Mucosa of rectum (tissue), 2 donors: Measurements from ENCODE around the gene ARCN1.

Source experiments
- H3K27ac ChIP-seq, 2 donors: one replicate each; pipeline ENCODE4 v1.7.0; 2013; ENCODE audit warnings: inconsistent platforms in 2 of 2, low read depth in 2 of 2, low read length in 2 of 2
- H3K27me3 ChIP-seq, 2 donors: one replicate each; pipeline ENCODE4 v1.7.0; 2013; ENCODE audit warnings: low read length in 2 of 2; ENCODE audit not compliant: control insufficient read depth in 2 of 2, insufficient read depth in 2 of 2
- H3K36me3 ChIP-seq, 2 donors: one replicate each; pipeline ENCODE4 v1.7.0; 2013; ENCODE audit warnings: low read length in 2 of 2; ENCODE audit not compliant: control insufficient read depth in 2 of 2, insufficient read depth in 2 of 2
- H3K4me1 ChIP-seq, 2 donors: one replicate each; pipeline ENCODE4 v1.7.0; 2013; ENCODE audit warnings: low read length in 2 of 2, mild to moderate bottlenecking in 1 of 2; ENCODE audit not compliant: control insufficient read depth in 2 of 2, insufficient read depth in 2 of 2
- H3K4me3 ChIP-seq, 2 donors: one replicate each; pipeline ENCODE4 v1.7.0; 2013; ENCODE audit warnings: low read length in 2 of 2
- H3K9ac ChIP-seq, 2 donors: one replicate each; pipeline ENCODE4 v1.7.0; 2013; ENCODE audit warnings: low read length in 2 of 2, low read depth in 1 of 2, mild to moderate bottlenecking in 1 of 2
- H3K9me3 ChIP-seq, 2 donors: one replicate each; pipeline ENCODE4 v1.7.0; 2013; ENCODE audit warnings: low read length in 2 of 2; ENCODE audit not compliant: control insufficient read depth in 2 of 2
- donor health status: healthy.
- donor health status: Normal muscosa, but diverticular disease.

ARCN1 gene

GRCh38 chr11:118572061-118572980 lies at the start of gene ARCN1:
Gene ARCN1, plus strand, starts transcription at chr11:118572409. Its CDS starts 139 bp downstream, at chr11:118572548.
- H3K9me3 ChIP-seq, result no peaks in the 10 kb centered on the region
- peaks cover 8 to 10% of the 10 kb centered on the region in 2 donors for H3K4me1 ChIP-seq
- H3K4me3 ChIP-seq, result peak within 1 kb of the TSS; percentile 89 to 98
- H3K36me3 ChIP-seq, result no peaks in the 10 kb centered on the region
- H3K9ac ChIP-seq, result peak within 1 kb of the TSS; percentile 99
- no peaks in the 10 kb centered on the region for H3K27me3 ChIP-seq
- H3K27ac ChIP-seq, result peak within 1 kb of the TSS; percentile 96 to 97

DNA sequence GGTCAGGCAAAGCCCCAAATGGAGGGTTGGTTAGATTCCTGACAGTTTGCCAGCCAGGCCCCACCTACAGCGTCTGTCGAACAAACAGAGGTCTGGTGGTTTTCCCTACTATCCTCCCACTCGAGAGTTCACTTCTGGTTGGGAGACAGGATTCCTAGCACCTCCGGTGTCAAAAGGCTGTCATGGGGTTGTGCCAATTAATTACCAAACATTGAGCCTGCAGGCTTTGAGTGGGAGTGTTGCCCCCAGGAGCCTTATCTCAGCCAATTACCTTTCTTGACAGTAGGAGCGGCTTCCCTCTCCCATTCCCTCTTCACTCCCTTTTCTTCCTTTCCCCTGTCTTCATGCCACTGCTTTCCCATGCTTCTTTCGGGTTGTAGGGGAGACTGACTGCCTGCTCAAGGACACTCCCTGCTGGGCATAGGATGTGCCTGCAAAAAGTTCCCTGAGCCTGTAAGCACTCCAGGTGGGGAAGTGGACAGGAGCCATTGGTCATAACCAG lies 49.6 kb upstream of the ARCN1 start:
- Histone ChIP-seq H3K4me1 (no peaks in the 10 kb centered on the region), H3K9me3 (no peaks in the 10 kb centered on the region), H3K9ac (no peak overlapping the region), H3K27ac (no peak overlapping the region), H3K4me3 (no peak overlapping the region), H3K36me3 (peaks cover 50 to 55% of the 10 kb centered on the region in 2 donors), H3K27me3 (no peaks in the 10 kb centered on the region)

GRCh38 chr11:118524356-118524755 lies 47.9 kb upstream of the ARCN1 start:
- Histone ChIP-seq H3K27ac (no peak overlapping the region), H3K9me3 (no peaks in the 10 kb centered on the region), H3K36me3 (peaks cover 42 to 48% of the 10 kb centered on the region in 2 donors), H3K27me3 (no peaks in the 10 kb centered on the region), H3K4me3 (no peak overlapping the region), H3K9ac (no peak overlapping the region), H3K4me1 (no peaks in the 10 kb centered on the region)

DNA sequence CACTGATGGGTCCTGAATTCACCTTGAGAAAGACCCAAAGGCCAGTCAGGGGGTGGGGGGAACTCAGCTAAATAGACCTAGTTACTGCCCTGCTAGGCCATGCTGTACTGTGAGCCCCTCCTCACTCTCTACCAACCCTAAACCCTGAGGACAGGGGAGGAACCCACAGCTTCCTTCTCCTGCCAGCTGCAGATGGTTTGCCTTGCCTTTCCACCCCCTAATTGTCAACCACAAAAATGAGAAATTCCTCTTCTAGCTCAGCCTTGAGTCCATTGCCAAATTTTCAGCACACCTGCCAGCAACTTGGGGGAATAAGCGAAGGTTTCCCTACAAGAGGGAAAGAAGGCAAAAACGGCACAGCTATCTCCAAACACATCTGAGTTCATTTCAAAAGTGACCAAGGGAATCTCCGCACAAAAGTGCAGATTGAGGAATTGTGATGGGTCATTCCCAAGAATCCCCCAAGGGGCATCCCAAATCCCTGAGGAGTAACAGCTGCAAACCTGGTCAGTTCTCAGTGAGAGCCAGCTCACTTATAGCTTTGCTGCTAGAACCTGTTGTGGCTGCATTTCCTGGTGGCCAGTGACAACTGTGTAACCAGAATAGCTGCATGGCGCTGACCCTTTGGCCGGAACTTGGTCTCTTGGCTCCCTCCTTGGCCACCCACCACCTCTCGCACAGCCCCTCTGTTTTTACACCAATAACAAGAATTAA lies 47.3 kb upstream of the ARCN1 start:
- Histone ChIP-seq H3K4me1 (peaks cover 3 to 5% of the 10 kb centered on the region in 2 donors), H3K36me3 (peaks cover 36 to 43% of the 10 kb centered on the region in 2 donors), H3K27ac (no peak overlapping the region), H3K9me3 (no peaks in the 10 kb centered on the region), H3K27me3 (no peaks in the 10 kb centered on the region), H3K9ac (no peak overlapping the region), H3K4me3 (no peak overlapping the region)

DNA sequence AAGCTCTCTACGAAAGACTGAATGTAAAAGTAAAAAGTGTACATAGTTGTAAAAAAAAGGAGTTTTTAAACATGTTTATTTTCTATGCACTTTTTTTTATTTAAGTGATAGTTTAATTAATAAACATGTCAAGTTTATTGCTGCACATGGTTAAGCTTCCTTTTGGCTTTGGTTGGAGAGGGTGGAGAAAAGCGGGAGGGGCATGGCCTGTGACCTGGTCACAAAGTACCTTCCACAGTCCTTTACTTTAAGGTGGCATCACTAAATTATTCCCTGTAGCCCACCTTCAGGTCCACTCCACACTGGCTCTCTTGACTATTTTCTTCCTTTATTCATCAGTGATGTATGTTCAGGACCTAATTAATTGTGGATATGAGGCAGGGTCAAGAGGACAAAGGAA lies 45.5 kb upstream of the ARCN1 start:
- no peaks in the 10 kb centered on the region for H3K9me3 ChIP-seq
- no peak overlapping the region for H3K4me3 ChIP-seq
- H3K27ac ChIP-seq, result no peak overlapping the region
- H3K27me3 ChIP-seq, result no peaks in the 10 kb centered on the region
- H3K4me1 ChIP-seq, result peaks cover 11 to 13% of the 10 kb centered on the region in 2 donors
- H3K9ac ChIP-seq, result no peak overlapping the region
- H3K36me3 ChIP-seq, result peaks cover 20 to 27% of the 10 kb centered on the region in 2 donors

GRCh38 chr11:118527109-118527508 lies 45.1 kb upstream of the ARCN1 start, which contains the start of gene TTC36:
Gene TTC36, plus strand, starts transcription at chr11:118527474. Its CDS starts 21 bp downstream, at chr11:118527495.
- H3K4me1 ChIP-seq, result peaks cover 11 to 15% of the 10 kb centered on the region in 2 donors
- H3K9me3 ChIP-seq, result no peaks in the 10 kb centered on the region
- H3K36me3 ChIP-seq, result peaks cover 16 to 23% of the 10 kb centered on the region in 2 donors
- H3K4me3 ChIP-seq, result no peak within 1 kb of the TSS
- H3K27ac ChIP-seq, result no peak within 1 kb of the TSS
- H3K27me3 ChIP-seq, result no peaks in the 10 kb centered on the region
- no peak within 1 kb of the TSS for H3K9ac ChIP-seq

DNA sequence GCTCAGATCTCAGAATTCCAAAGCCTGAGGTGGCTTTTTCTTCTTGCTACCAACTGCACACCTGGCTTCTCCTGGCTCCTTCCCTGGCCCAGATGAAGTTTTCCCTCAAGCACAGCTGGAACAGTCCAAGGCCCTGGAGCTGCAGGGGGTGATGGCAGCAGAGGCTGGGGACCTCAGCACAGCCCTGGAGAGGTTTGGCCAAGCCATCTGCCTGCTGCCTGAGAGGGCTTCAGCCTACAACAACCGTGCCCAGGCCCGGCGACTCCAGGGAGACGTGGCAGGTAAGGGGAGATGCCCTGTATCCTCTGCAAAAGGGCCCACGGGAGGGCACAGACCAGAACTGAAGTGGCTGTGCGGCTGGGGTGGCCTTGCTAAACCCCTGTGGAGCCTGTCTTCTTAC lies 43.7 kb upstream of the ARCN1 start:
- Histone ChIP-seq H3K4me3 (no peak overlapping the region), H3K4me1 (peaks cover 11 to 15% of the 10 kb centered on the region in 2 donors), H3K9me3 (no peaks in the 10 kb centered on the region), H3K27ac (no peak overlapping the region), H3K27me3 (no peaks in the 10 kb centered on the region), H3K36me3 (peaks cover 8 to 10% of the 10 kb centered on the region in 2 donors), H3K9ac (no peak overlapping the region)

DNA sequence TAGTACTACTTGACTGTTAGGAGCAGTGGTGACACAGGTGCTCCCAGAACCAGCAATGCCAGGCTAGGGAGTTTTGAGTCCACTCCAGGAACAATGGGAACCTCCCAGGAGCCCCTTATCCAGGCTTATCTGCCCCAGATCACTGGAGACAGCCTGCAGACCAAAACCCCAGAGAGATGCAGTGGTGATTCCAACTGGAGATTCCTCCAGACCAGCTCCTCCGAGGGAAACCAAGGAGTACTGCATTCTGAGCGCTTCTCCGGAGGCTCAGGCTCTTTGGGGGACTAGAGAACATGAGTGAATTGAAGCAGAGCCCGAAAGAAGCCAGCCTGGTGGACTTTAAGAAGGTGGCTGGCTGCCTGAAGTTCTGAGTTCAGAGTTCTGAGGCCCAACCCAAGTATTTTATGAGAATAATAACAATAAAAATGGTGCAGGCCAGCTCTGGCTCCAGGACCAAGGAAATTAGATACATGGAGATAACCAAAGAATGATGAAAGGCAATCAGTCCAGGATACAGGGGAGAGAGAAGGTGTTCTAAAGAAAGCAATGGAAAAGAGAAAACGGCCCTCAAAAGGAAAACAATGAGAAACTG lies 42.5 kb upstream of the ARCN1 start:
- Histone ChIP-seq H3K9me3 (no peaks in the 10 kb centered on the region), H3K27ac (no peak overlapping the region), H3K4me3 (peak overlapping the region in 1 of 2 donors; percentile 81), H3K4me1 (peaks cover 16 to 19% of the 10 kb centered on the region in 2 donors), H3K9ac (peak overlapping the region; percentile 41 to 64), H3K27me3 (no peaks in the 10 kb centered on the region), H3K36me3 (peaks cover 3 to 4% of the 10 kb centered on the region in 2 donors)

GRCh38 chr11:118530180-118530682 lies 42.0 kb upstream of the ARCN1 start:
- Histone ChIP-seq H3K36me3 (no peaks in the 10 kb centered on the region), H3K9ac (peak overlapping the region; percentile 41 to 64), H3K27ac (no peak overlapping the region), H3K4me1 (peaks cover 16 to 19% of the 10 kb centered on the region in 2 donors), H3K4me3 (peak overlapping the region; percentile 58 to 81), H3K9me3 (no peaks in the 10 kb centered on the region), H3K27me3 (no peaks in the 10 kb centered on the region)
